Measurements from ENCODE around the gene DIPK1A. TPM values are rescaled to one million over a fixed set of nuclear protein-coding genes. Genes with fewer than 3 reads are reported as not detected.

DIPK1A gene
- polyA plus RNA-seq, 1 experiment = 12.3 TPM

- CTCF ChIA-PET = interaction anchor here (0.9 to 1.2 kb wide), 3 partner anchors 11 to 84 kb away, joined by 3 to 4 read pairs (median 4); no protein-coding TSS in a partner anchor
- DNase-seq (ENCODE audit: low read depth) = peak; percentile 71
- Histone ChIP-seq H3K36me3 (ENCODE audit: control insufficient read depth, insufficient read depth, low read length) (no peaks in the 10 kb centered on the region), H3K4me3 (ENCODE audit: low read depth, low read length) (no peak overlapping the region), H3K27me3 (ENCODE audit: control insufficient read depth, insufficient read depth, low read length) (no peaks in the 10 kb centered on the region)
- POLR2A ChIA-PET = no interaction called here
- TF ChIP-seq CTCF (IDR thresholded peaks at IDR 0.05; ENCODE audit: insufficient read depth, low read depth, low read length) = no peak
These were observed 51.9 kb downstream of the DIPK1A start for GRCh38 chr1:92909321-92909720.

DNA sequence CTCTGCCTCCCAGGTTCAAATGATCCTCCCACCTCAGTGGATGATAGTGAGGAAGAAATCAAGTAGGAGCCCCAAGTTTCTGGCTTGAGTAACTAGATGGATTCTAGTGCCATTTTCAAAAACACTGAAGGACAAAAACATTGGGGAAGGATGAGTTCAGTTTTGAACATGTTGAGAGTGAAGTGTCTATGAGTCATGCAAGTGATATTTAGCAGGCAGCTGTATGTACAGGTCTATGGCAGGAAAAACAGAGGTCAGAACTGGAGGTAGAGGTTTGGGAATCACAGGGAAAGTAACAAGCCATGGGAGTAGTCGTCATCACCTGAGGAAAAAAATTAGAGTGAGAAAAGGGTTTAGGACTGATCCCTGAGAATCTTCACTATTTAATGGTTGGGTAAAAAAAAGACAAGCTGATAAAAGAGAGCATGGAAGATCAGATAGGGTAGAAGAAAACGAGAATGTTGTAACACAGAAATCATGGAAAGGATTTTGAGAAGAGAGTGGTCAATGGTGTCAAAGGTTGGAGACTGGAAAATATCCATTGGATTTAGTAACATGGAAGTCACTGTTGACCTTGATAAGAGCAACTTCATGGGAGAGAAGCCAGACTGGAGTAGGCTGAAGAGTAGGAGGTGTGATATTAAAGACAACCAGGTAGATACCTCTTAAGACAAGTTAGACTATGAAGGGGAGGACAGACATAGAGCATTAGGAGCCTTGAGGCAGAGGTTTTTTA is 53.1 kb downstream of the DIPK1A start:
- no peak for DNase-seq (ENCODE audit: low read depth)
- H3K36me3 ChIP-seq (ENCODE audit: control insufficient read depth, insufficient read depth, low read length) = no peaks in the 10 kb centered on the region
- H3K4me3 ChIP-seq (ENCODE audit: low read depth, low read length) = no peak overlapping the region
- no peak for TF ChIP-seq CTCF (IDR thresholded peaks at IDR 0.05; ENCODE audit: insufficient read depth, low read depth, low read length)
- ChIA-PET POLR2A (no interaction called here), CTCF (interaction anchor here (0.9 to 1.2 kb wide), 2 partner anchors 18 to 86 kb away, joined by 3 to 4 read pairs; no protein-coding TSS in a partner anchor)
- no peaks in the 10 kb centered on the region for H3K27me3 ChIP-seq (ENCODE audit: control insufficient read depth, insufficient read depth, low read length)

- no peak for TF ChIP-seq CTCF (IDR thresholded peaks at IDR 0.05; ENCODE audit: insufficient read depth, low read depth, low read length)
- CTCF ChIA-PET = interaction anchor here (1.3 kb wide), 1 partner anchor 21 kb away, joined by 4 read pairs; no protein-coding TSS in a partner anchor
- DNase-seq (ENCODE audit: low read depth) = no peak
- Histone ChIP-seq H3K4me3 (ENCODE audit: low read depth, low read length) (no peak overlapping the region), H3K36me3 (ENCODE audit: control insufficient read depth, insufficient read depth, low read length) (no peaks in the 10 kb centered on the region; the same call in none of the 2 replicates), H3K27me3 (ENCODE audit: control insufficient read depth, insufficient read depth, low read length) (no peaks in the 10 kb centered on the region)
- POLR2A ChIA-PET = no interaction called here
These were observed 57.5 kb downstream of the DIPK1A start for GRCh38 chr1:92903765-92904164.

- TF ChIP-seq CTCF (IDR thresholded peaks at IDR 0.05; ENCODE audit: insufficient read depth, low read depth, low read length) = no peak
- no peak overlapping the region for H3K4me3 ChIP-seq (ENCODE audit: low read depth, low read length)
- no peaks in the 10 kb centered on the region; the same call in none of the 2 replicates for H3K36me3 ChIP-seq (ENCODE audit: control insufficient read depth, insufficient read depth, low read length)
- no peaks in the 10 kb centered on the region for H3K27me3 ChIP-seq (ENCODE audit: control insufficient read depth, insufficient read depth, low read length)
- ChIA-PET POLR2A (no interaction called here), CTCF (interaction anchor here (0.9 to 1.3 kb wide), 3 partner anchors 19 to 92 kb away, joined by 3 to 5 read pairs (median 4); no protein-coding TSS in a partner anchor)
- no peak for DNase-seq (ENCODE audit: low read depth)
These were observed 58.9 kb downstream of the DIPK1A start for GRCh38 chr1:92902406-92902744.

GRCh38 chr1:92901699-92902405 is 59.4 kb downstream of the DIPK1A start:
- no peak for DNase-seq (ENCODE audit: low read depth)
- ChIA-PET CTCF (interaction anchor here (0.6 to 1.3 kb wide), 5 partner anchors 25 to 459 kb away, joined by 3 to 5 read pairs (median 3); no protein-coding TSS in a partner anchor), POLR2A (no interaction called here)
- Histone ChIP-seq H3K27me3 (ENCODE audit: control insufficient read depth, insufficient read depth, low read length) (no peaks in the 10 kb centered on the region), H3K36me3 (ENCODE audit: control insufficient read depth, insufficient read depth, low read length) (no peaks in the 10 kb centered on the region; the same call in none of the 2 replicates), H3K4me3 (ENCODE audit: low read depth, low read length) (no peak overlapping the region)
- TF ChIP-seq CTCF (IDR thresholded peaks at IDR 0.05; ENCODE audit: insufficient read depth, low read depth, low read length) = no peak

Data from BJ (cell line).